HL-60/S4 (cell line): ENCODE data around the gene SLC4A9.

Experiments
- in situ Hi-C: fragments of 300-500 bp; cut with MboI; formaldehyde crosslinking; loops from 2 replicates; pipeline ENCODE4 v1.14.3; 2022; ENCODE audit warnings: low sequenced_read_pairs

Gene SLC4A9

DNA sequence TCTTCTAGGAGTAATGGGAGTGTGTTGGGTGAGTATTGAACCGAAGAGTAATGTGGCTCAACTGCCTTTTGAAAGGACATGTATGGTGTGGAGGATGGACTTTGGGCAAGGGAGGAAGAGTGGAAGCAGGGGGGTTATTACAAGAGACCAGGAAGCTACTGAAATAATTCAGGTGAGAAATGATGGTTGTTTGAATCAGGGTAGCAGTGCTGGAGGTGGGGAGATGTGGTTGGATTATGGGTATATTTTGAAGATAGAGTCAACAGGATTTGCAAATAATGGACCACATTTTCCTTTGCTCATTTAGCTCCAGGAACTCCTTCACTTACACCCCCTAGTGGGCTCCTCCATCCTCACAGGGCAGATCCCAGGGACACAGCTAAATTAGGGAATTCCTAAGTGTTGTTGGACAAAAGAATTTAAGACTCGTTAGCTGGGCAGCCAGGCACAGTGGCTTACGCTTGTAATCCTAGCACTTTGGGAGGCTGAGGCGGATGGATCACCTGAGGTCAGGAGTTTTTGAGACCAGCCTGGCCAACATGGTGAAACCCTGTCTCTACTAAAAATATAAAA, 1.2 kb upstream of the SLC4A9 start:
- in situ Hi-C loops: loop anchor here (5.0 kb wide), 1 partner anchor 117 kb away; no protein-coding TSS in a partner anchor

DNA sequence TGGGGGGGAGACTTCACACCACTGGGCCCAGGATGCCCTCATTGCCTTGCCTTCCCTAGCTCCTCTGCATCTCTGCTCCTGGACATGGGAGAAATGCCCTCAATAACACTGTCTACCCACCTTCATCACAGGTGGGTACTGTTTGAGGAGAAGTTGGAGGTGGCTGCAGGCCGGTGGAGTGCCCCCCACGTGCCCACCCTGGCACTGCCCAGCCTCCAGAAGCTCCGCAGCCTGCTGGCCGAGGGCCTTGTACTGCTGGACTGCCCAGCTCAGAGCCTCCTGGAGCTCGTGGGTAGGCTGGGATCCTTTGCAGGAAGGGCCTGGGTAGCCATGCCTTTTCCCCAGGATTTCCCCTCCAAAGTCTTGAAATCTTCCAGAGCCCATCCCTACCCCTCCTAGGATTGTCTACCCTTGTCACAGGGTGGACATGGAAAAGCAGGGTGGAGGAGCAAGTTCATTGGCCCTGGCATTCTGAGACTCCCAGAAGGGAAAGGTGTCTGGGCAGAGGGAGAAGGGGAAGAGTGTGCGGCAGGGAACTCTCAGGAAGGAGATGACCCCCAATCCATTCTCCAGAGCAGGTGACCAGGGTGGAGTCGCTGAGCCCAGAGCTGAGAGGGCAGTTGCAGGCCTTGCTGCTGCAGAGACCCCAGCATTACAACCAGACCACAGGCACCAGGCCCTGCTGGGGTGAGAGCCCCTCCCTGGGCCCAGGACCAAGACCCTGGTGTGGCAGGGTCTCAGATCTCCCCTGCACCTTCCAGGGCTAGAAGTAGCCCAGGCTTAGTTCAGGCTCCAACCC, 886 bp downstream of the SLC4A9 start:
- in situ Hi-C loops: no loop called here

DNA sequence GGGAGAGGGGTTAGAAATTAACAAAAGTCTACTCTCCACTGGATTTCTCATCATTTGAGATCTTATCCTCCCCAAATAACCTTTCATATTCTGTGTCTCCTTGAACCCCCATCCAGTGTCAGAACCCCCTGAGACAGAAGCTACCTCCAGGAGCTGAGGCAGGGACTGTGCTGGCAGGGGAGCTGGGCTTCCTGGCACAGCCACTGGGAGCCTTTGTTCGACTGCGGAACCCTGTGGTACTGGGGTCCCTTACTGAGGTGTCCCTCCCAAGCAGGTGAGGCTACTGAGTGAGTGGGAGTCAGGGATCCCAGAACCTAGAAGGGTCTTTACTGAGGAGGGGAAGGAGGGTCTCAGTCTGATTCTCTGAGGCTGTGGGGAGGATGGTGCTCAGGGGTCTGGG, 1.9 kb downstream of the SLC4A9 start:
- in situ Hi-C loops: no loop called here

DNA sequence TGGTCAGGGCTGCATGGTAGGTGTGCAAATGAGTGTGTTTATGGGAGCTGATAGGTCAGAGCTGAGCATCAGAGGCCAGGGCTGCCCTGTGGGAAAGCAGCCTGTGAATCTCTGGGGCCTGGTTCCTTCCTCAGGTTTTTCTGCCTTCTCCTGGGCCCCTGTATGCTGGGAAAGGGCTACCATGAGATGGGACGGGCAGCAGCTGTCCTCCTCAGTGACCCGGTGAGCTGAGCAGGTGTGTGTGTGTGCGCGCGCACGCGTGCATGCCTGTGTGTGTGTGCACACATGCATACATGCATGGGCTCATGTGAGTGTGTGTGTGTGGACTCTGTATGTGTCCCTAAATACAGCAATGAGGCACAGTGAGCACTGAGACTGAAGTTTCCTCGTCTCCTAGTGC, 2.3 kb downstream of the SLC4A9 start:
- in situ Hi-C loops: no loop called here

- in situ Hi-C loops: no loop called here
Observed at GRCh38 chr5:140362875-140363630, 3.1 kb downstream of the SLC4A9 start.

DNA sequence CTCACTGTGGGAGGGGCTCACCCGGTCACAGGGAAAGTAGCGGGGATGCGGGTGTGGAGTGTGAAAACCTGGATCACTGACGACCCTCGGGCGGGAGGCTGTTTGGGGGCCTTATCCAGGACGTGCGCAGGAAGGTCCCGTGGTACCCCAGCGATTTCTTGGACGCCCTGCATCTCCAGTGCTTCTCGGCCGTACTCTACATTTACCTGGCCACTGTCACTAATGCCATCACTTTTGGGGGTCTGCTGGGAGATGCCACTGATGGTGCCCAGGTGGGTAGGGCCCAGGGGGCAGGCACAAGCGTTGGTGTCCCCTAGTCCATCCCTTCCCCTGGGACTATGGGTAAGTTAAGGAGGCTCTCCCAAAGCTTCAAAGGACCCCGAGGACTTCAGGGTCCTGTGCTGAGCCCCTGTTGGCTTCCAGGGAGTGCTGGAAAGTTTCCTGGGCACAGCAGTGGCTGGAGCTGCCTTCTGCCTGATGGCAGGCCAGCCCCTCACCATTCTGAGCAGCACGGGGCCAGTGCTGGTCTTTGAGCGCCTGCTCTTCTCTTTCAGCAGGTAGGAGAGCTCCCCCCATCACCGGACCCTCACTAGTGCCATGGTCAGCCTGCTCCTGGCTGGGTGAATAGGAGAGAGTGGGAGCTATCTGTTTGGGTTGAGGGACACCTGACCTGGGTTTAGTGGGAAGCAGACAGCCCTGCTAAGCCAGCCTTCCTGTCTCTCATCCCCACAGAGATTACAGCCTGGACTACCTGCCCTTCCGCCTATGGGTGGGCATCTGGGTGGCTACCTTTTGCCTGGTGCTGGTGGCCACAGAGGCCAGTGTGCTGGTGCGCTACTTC, 3.9 kb downstream of the SLC4A9 start:
- in situ Hi-C loops: no loop called here

- in situ Hi-C loops: no loop called here
Observed at GRCh38 chr5:140364472-140364765, 4.4 kb downstream of the SLC4A9 start.

- in situ Hi-C loops: loop anchor here (5.0 kb wide), 1 partner anchor 347 kb away; no protein-coding TSS in a partner anchor
Observed at GRCh38 chr5:140365282-140365681, 5.3 kb downstream of the SLC4A9 start.

- in situ Hi-C loops: loop anchor here (5.0 kb wide), 1 partner anchor 346 kb away; no protein-coding TSS in a partner anchor
Observed at GRCh38 chr5:140365941-140366340, 5.9 kb downstream of the SLC4A9 start.

- in situ Hi-C loops: loop anchor here (5.0 kb wide), 1 partner anchor 346 kb away; no protein-coding TSS in a partner anchor
Observed at GRCh38 chr5:140366589-140367255, 6.7 kb downstream of the SLC4A9 start.

- in situ Hi-C loops: loop anchor here (5.0 kb wide), 1 partner anchor 345 kb away; no protein-coding TSS in a partner anchor
Observed at GRCh38 chr5:140367256-140368013, 7.4 kb downstream of the SLC4A9 start.

GRCh38 chr5:140371356-140372151, 11.6 kb downstream of the SLC4A9 start:
- in situ Hi-C loops: no loop called here

DNA sequence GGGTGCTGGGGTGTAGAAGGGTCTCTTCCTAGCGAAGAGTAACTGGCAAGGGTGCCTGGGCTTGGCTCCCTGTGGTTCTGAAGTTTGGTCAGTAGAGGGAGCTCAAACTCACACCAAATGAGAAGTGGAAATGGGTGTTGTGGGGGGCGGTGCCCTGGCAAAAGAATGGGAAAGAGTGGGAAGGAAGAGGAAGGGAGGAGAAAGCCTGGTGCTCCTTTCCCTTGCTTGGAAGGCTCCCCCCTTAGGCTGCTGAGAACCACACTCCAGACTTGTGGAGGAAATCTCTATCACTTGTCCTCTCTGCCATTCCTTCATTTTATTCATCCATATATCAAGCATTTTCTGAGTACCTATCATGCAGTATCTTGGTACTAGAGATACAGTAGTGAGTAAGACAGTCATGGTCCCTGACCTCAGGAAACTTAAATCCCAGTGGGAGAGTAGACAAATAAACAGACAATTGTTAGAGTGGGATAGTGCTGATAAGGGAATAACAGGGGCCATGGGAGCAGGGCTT, 13.0 kb downstream of the SLC4A9 start:
- in situ Hi-C loops: no loop called here

GRCh38 chr5:140381351-140381750, 21.4 kb downstream of the SLC4A9 start:
- in situ Hi-C loops: no loop called here

GRCh38 chr5:140381972-140382371, 22.0 kb downstream of the SLC4A9 start:
- in situ Hi-C loops: no loop called here

DNA sequence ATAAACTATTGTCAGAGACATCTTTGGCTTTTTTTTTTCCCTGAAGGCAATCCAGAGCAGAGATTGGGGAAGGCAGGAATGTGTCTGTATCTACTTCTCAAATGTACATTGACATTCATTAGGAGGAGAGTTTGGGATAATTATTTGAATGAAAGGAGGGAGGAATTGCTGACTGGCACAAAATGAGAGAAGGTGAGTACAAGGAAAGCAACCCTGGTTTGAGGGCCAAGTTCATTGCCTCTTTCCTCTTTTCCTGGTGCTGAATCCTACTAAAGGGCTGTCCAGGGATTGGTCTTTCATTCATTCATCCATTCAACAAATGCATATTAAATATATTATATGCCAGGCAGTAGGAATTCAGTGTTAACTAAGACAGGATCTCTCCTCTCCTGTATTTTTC, 22.9 kb downstream of the SLC4A9 start:
- in situ Hi-C loops: no loop called here

GRCh38 chr5:140383300-140383699, 23.3 kb downstream of the SLC4A9 start:
- in situ Hi-C loops: no loop called here

DNA sequence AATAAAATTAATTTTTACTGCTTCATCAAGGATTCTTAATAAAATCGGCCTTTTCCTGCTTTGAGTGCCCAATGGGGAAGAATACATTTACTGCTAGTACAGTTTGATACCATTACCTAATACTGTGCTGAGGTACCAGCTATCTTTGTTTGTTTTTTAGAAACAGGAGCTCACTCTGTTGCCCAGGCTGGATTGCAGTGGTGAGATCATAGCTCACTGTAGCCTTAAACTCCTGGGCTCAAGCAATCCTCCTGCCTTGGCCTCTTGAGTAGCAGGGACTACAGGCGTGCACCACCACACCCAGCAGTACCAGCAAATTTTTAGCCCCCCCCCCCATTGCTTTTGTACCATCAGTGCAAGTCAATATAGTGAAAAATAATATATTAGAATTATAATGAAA, 28.1 kb downstream of the SLC4A9 start:
- in situ Hi-C loops: no loop called here

GRCh38 chr5:140391312-140391711, 31.3 kb downstream of the SLC4A9 start:
- in situ Hi-C loops: no loop called here
